Inflammatory macrophage (primary cell): ENCODE data around the gene ASCL2.
"Not testable (repeated sequence)": the region's sequence is repeated elsewhere in the genome, so short reads cannot be mapped to it uniquely, and the experiment has no call there.

Experiments used
- DNase-seq, 2 donors: peaks; one replicate each; pipeline ENCODE4 v3.0.0-alpha.2; 2020 to 2022

Gene ASCL2

DNA sequence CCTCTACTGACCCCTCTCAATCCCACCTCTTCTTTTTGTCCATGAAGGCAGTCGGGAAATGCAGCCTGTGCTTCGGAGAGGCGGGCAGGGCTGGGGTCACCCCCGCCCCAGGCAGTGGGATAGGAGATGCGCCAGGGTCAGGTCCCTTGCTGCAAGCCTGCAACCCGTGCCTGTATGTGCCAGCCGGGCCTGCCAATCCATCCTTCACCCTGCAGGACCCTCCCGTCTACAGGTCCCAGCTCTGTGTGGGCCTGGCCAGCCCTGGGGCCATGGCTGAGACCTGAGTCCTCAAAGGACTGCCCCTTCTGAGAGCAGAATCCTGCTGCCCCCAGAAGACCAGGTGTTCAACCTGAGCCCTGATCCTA lies 10.9 kb downstream of the ASCL2 start:
- no peak for DNase-seq

DNA sequence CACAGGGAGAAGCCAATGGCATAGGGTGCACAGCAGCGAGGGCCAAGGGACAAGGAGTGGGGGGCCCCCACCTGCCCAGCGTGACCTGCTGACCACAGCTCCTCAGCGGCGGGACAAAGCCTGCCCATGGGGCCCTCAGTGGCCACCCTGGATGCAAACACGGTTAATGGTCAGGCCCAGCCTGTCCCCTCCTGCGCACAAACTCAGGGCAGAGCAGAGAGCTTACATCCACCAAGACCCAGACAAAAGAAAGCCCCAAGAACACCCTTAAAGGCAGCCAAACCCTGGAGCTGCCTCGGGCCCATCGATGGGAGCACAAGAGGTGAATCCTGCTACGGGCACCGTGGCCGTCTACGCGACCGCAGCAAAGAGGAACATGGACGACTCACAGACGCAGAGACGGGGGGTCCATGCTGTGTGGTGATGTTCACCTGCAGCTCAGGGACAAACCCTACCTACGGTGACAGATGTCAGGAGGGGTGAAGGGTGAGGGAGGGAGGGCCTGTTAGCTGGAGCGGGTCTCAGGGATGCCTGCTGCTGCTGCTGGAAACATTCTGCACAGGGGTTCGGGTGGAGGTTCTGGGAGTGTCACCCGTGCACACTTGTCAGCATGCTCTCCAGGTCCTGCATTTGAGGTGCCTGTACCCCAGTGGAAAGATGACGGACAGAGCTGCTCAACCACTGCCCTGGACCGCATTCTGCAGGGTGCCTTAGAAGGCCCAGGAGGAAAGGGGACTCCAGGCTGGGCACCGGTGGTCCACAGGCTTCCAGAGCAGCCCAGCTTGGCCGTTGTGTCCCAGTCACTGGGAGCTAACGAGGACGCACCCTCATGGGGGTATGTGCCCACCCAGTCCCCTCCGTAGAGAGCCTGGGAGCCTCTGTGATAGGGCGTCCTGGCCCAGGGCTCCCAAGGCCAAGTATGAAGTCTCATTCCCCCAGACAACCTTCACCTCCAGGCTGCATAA lies 11.6 kb downstream of the ASCL2 start:
- DNase-seq = no peak

DNA sequence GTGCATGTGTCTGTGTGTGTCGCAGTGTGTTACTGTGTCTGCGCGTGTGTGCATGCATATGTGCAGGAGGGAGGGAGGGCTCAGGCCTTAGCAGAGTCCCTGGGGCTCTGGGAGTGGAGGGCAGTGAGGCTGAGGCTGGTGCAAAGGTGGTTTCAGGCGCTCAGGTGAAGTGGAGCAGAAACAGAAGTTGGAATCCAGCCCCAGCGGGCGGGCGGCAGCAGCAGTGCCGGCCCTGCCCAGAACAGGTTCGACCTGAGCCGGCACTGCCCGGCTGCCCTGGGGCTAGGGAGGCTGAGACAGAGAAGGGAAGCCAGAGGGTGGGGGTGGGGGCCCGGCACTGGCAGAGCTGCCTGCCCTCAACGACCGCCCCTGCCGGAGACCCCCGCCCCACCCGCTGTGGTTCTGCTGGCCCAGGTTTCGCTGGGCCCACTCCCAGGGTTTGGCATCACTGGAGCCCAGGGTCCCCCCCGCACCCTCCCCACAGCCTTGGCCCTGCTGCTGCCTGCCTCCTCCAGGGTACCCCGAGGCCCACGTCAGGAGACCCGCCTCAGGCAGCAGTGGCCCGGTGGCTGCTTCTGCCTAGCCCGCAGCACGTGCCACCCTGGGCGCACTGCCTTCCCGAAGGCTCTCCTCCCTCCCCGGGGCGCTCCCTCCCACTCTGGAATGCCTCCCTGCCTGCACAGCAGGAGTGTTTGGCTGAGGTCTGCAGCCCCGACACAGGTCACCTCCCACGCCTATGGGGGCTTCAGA lies 13.3 kb downstream of the ASCL2 start:
- DNase-seq = no peak

DNA sequence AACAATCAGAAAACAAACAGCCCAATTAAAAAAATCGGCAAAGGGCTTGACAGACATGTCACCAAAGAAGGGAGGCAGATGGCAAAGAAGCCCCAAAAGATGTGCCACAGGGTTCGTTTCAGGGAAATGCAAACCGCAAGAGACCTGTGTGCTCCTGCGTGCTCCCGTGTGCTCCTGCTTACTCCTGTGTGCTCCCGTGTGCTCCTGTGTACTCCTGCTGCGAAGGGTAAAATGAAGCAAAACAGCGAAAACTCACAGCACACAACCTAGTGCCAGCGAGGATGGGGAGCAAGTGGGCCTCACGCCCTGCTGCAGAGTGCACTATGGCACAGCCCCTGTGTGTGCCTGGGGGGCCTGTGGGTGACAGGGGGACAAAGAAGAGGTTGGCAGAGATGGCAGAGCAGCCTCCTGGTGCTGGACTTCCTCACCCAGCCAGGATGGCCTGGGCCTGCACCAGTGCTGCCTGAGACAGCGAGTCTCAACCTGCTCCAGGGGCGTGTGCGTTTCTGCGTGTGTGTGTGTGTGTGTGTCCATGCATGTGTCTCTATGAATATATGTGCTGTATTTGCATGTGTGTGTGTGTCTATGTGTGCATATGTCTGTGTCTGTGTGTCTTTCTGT lies 14.0 kb downstream of the ASCL2 start:
- DNase-seq = no peak

DNA sequence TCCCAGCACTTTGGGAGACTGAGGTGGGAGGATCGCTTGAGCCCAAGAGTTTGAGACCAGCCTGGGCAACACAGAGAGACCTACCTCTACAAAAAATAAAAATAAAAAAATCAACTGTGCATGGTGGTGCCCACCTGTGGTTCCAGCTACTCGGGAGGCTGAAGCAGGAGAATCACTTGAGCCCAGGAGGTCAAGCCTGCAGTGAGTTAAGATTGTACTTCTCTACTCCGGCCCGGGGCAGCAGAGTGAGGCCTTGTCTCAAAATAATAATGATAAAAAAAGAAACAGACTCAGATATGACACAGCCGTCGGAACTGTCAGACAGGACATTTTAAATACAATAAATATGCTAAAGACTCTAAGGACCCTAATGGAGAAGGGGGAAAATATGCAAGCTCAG lies 18.4 kb downstream of the ASCL2 start:
- DNase-seq = no peak

DNA sequence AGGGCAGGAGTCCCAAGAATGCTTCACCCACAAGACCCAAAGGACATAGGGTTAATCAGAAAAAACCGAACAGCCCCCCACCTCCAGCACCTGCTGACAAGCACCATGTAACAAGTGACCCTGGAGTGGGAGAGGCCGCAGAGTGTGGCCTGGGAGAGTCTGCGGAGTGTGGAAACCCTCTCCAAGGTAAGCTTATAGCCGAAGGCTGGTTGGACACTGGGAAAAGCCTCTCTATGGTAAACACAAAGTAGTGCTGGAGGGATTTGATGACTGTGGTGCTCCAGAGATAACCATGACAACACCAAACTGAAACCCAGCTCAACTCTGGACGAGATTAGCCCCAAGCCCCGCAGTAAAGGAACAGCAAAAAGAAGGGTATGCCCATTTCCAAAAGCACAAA lies 19.2 kb downstream of the ASCL2 start:
- no peak for DNase-seq

DNA sequence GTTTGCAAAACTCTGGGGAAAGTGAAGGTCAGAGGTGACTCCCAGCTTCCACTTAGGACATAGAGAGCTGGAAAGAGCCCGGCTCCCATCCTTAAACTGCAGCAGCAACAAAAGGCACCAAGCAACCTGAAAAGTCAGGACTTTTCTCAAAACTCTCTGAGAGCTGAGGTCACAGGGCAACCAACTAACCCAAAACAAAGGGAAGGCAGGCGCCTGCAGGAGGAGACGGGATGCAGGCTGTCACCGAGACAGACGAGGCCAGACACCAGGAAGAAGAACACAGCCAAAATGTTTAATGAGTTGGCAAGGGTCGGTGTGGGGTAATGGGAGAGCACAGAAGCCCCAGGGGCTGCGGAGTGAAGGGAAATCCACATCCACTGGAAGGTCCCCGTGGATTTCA lies 19.9 kb downstream of the ASCL2 start:
- no peak for DNase-seq

DNA sequence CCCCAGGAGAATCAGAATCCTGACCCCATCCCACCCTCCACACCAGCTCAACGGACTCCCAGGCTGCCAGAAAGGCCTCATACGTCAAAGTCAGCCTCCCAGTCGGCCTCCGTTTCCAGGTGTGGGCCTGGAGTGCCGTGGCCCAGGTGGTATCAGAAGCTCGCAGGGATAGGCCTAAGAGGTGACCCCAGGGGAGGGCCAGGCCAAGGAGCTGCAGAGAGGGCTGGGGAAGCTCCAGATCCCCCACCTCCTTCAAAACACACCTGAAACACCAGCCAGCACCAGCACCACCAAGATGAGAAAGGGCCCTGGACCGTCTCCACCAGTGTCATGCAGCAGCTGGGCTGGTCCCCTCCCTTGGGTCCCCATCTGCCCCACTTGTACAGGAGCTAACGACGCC lies 20.3 kb downstream of the ASCL2 start:
- DNase-seq = no peak

DNA sequence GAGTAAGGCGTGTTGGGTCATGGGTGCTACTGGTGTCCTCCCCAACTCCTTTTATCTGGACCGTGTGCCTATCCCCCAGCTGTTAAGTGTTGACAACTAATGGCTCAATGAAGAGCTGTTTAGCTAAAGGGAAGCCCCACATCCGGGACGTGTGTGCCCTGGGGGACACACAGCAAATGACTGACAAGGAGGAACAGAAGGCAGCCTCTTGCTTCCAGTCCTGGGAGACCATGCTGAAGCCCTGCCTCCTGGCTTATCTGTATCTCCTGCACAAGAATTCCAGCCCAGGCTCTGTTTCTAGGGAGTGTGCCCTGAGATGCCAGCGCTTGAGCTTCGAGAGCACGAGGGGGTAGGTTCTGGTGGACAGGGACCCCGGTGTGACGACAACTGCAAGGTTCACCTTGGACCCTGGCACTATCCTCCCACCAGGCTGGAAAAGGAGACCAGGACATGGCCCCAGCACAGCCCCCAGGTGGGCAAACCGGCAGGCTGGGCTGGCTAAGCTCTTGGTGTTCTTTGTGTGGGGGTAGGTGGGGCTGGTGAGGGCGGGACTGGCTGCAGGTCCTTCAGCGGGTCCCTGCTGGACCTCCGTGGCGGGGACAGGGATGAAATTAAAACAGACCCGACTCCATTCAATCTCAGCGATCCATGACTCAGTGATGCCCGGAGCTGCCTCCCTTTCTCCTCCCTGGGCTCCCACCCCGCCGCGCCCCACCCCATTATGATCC lies 21.0 kb downstream of the ASCL2 start:
- DNase-seq = no peak

DNA sequence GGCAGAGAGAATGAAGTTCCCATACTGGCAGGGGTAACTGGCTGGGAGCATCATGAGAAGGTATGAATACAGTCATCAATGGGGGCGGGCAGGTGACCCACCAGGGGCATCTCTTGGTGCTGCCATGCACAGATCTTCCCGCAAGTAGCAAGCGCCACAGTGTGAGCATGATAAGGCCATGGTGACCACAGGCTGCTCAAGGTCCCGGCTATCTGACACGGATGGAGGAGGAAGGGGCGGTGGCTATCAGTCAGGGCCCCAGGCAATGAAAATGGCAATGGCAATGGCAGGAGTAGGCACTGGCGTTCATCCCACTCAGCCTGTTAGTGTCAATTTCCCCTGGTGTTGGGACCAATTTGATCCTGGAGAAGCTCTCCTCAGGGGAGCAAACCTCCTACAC lies 21.6 kb downstream of the ASCL2 start:
- no peak for DNase-seq

DNA sequence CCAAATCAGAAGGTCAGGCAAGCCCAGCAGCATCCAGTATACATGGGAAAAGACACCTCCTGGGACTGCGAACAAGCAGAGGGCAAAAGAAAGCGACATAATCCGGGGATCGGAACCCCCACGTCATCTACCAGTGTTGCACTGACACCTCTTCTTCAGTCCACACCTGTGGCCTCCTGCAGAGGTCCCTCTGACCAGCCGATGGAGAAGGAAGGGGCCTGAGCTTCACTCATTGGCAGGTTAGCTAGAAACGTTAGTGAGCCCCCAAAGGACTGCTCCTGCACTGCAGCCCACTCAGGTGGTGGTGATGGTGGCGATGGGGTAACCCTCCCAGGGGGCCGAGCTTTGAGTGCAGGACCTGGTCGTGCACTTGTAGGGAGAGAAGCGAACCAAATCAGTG lies 22.1 kb downstream of the ASCL2 start:
- no peak for DNase-seq

DNA sequence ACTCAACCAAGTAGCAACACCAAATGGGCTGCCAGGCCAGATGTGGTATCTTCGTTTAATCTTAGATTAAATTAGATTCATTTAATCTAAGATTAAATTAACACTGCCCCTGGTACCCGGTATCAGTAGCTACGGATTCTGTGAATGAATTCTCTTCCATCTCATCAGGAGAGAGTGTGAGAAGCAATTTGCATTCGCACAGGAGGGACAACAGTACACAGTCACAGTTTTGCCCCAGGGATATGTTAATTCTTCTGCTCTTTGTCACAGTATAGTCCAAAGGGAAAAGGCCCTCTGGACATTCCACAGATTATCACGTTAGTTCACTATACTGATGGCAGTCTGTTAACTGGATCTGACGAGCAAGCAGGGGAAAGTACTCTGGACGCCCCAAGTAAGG lies 22.9 kb downstream of the ASCL2 start:
- DNase-seq = no peak

DNA sequence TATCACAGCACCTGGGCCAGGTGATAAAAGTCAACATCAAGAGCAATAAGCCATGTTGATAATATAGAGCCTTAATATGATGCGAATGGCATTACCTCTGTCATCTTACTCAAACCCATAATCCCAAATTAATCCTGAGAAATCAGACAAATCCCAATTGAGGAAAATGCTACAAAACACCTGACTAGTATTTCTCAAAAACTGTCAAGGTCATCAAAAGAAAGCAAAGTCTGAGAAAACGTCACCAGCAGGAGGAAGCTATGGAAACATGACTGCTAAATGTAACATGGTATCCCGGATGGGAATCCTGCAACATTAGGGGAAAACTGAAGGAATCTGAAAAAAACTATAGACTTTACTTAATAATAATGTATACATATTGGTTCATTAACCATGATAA lies 29.6 kb downstream of the ASCL2 start:
- no peak for DNase-seq

DNA sequence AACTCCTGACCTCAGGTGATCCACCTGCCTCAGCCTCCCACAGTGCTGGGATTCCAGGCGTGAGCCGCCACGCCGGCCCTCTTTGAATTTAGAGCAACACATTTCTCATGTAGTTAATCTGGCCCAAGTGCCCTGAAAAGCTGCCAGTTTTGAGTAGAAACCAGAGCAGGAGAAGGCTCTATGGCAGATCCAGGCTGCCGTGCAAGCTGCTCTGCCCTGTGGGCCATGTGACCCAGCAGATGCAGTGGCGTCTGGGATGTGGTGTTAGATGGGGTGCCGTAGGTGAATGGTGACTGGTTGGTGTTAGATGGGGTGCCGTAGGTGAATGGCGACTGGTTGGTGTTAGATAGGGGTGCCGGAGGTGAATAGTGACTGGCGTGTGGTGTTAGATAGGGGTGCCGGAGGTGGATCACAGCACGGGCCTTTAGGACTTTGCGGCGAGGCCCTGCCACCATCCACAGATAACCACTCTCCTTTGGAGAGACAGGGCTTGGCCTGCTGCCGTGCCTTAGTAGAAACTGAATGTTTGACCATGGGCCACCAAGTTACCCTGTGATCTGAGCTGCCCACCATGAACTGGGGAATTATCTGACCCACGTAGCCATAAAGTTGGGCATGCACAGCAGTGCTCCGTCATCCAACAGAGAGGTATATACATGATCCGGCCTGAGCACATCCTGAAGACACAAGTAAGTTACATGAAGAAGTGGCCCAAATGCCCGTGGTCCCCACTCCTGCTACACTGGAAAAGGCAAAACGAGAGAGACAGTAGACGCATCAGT lies 32.7 kb downstream of the ASCL2 start:
- DNase-seq = no peak

DNA sequence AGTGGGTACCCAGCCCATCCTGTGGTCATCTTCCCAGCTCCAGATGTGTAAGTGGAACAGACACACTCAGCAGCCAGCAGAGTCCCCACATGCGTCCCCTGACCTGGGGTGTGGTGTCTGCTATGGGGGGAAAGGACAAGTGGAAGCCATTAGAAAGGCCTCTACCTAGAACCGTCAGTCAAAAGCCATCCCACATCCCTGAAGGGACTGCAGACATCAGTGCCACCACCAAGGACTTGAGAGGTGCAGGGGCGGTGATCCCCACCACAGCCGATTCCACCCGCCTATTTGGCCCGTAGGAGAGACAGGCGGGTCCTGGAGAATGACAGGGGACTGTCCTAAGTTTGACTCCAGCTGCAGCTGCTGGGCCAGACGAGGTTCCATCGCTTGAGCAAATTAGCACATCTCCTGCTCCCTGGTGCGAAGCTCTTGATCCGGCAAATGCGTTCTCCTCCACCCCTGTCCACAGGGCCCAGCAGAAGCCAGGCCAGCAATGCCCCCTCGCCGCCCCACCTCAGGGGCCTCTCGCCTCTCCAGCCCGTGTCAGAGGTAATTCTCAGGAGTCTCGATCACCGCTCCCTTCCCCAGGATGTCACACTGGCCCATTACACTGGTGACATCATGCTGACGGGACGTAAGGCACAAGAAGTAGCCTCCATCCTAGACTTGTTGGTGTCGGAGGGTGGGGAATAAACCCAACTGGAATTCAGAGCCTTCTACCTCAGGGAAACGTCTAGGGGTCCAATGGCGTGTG lies 33.8 kb downstream of the ASCL2 start:
- DNase-seq = not testable (repeated sequence)

DNA sequence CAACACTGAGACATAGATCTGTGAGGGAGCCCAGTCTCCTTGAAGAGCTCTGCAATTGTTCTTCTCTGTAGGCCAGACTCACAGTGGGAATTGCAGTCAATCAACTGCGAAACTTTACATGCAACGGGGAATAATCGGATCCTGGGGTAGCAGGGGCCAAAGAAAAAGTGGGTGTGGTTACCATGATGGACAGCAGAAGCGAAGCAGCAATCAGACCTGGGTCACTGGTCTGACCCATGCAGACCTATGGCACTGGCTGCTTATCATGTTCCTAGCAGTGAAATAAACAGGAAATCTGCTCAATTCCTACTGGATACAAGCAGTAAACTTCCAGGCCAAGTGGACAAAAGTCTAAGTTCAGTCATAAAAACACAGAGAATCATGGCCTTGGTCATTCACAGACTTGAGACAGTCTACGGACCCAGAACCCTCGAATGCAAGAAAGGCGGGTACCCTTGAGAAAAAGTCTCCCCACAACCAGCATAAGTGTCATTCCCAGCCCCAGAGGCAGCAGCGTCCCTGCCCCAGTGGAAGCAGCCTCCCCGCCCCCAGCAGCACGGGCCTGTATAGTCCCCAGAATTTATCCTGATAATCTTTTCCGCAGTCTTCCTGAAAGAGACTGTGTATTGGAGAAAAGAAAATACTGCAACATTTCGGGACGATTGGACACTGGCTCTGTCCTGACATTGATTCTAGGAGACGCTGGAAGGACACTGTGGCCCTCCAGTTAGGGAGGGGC lies 34.6 kb downstream of the ASCL2 start:
- DNase-seq = no peak

DNA sequence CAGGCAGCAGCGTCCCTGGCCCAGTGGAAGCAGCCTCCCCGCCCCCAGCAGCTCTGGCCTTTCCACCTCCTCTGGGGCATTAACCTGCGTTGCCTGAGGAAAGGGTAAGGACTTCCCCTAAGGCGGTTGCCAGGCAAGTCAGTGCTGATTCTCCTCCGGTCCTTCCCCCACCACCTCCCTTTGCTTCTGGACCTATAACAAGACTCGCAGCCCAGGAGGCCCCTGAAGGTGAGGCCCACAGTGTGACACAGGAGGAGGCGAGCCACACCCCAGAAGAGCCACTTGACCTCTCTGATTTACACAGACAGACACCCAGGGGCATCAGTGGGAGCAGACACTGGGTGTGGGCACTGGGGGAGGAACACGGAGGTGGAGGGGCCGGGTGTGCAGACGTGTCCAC lies 35.4 kb downstream of the ASCL2 start:
- DNase-seq = no peak

DNA sequence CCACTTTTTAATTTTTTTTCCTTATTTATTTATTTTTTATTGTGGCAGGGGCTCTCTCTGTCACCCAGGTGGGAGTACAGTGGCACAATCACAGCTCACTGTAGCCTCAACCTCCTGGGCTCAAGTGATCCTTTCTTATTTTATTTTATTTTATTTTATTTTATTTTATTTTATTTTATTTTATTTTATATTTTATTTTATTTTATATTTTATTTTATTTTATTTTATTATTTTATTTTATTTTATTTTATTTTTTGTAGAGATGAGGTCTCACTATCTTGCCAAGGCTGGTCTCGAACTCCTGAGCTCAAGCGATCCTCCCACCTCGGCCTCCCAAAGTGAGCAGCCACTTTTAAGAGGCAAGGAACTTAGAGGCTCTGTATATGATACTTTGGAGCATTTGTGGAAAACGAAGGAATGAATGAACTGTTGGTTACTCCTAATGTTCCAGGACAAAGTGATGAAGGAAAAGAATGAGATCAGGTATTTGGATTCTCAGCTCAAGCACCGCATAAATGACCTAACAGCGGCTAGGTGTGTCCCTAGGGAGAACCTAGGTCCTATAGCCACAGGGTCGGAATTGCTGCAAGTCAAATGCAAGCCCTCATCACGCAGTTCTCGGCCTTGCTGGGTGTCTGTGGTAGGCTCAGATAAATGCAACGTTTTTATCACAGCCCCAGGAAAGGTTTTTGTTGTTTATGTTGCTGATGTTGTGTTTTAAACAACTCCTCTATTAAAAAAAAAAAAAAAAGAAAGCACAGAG lies 36.5 kb downstream of the ASCL2 start:
- DNase-seq = no peak

DNA sequence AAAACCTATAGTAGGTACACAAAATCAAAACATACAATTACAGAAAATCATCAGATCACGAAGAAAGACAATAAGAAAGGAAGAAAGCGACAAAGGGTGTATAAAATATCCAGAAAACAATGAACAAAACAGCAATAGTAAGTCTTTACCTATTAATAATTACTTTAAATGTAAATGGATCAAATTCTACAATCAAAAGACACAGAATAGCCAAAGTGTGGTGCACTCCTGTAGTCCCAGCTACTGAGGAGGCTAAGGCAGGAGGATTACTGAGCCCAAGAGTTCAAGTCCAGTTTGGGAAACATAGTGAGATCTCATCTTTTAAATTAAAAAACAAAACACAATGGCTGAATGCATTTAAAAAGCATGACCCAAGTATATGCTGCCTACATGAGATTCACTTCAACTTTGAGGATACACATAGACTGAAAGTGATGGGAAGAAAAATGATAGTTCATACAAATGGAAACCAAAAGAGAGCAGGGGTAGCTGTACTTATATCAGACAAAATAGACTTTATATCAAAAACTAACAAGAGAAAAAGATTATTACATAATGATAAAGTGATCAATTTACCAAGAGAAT lies 40.6 kb downstream of the ASCL2 start:
- no peak for DNase-seq
